Large intestine (tissue), 12 donors: ENCODE results near the gene CTNNA3. TPM values are rescaled to one million over a fixed set of nuclear protein-coding genes. Genes with fewer than 3 reads are reported as not detected.
"Not testable (repeated sequence)": the region's sequence is repeated elsewhere in the genome, so short reads cannot be mapped to it uniquely, and the experiment has no call there.

Source experiments
- DNase-seq, 2 donors: peaks; one replicate each; pipeline versions ENCODE4 v3.0.0 to v3.0.0-alpha.2; 2013
- H3K27ac ChIP-seq: one replicate; pipeline ENCODE4 v1.5.1; 2013; ENCODE audit warnings: low read length
- H3K27me3 ChIP-seq: 2 replicates; pipeline ENCODE4 v1.6.1; 2013; ENCODE audit warnings: low read length; ENCODE audit not compliant: control insufficient read depth, insufficient read depth
- H3K36me3 ChIP-seq: 2 replicates; pipeline ENCODE4 v1.6.1; 2013; ENCODE audit warnings: low read length; ENCODE audit not compliant: control insufficient read depth, insufficient read depth
- H3K4me1 ChIP-seq: one replicate; pipeline ENCODE4 v1.6.1; 2013; ENCODE audit warnings: low read length; ENCODE audit not compliant: control insufficient read depth, insufficient read depth
- H3K4me3 ChIP-seq: one replicate; pipeline ENCODE4 v1.5.1; 2013; ENCODE audit warnings: low read length
- H3K9me3 ChIP-seq: one replicate; pipeline ENCODE4 v1.6.1; 2013; ENCODE audit warnings: mild to moderate bottlenecking, low read depth, low read length, moderate library complexity; ENCODE audit not compliant: control insufficient read depth
- WGBS: methylation state at CpG from one replicate; pipeline ENCODE4 v1.1.5; 2013; ENCODE audit warnings: low lambda C conversion rate; ENCODE audit not compliant: insufficient coverage; 5-methylcytosine and 5-hydroxymethylcytosine counted together
- long read RNA-seq, 11 donors: transcript quantifications; one replicate each; lab custom pipeline, GENCODE V29; 2026
- polyA plus RNA-seq: library from polyadenylated mRNA; unstranded; fragments of 120-200 nt; gene quantifications from one replicate; pipeline ENCODE4 v1.2.1, GENCODE V29; 2013

The CTNNA3 gene
- polyA plus RNA-seq, result 2.3 TPM
- long read RNA-seq, donor 1, result 0 reads
- long read RNA-seq, donor 2, result 0 reads
- long read RNA-seq, donor 3, result 0 reads
- long read RNA-seq, donor 4, result 0 reads
- long read RNA-seq, donor 5, result 0 reads
- long read RNA-seq, donor 6, result 0 reads
- long read RNA-seq, donor 7, partial matches to known transcripts, result 0 of 1 reads
- long read RNA-seq, donor 7, other reads (novel, unspliced or antisense), result 0 of 1 reads
- long read RNA-seq, donor 8, result 0 reads
- long read RNA-seq, donor 9, result 0 reads
- long read RNA-seq, donor 10, result 0 reads
- long read RNA-seq, donor 11, result 0 reads

GRCh38 chr10:67696029-67696428, at the start of gene CTNNA3:
CTNNA3 (minus strand) TSS chr10:67696195.
- Histone ChIP-seq H3K4me3 (peak within 1 kb of the TSS; percentile 20), H3K27me3 (no peaks in the 10 kb centered on the region), H3K27ac (no peak within 1 kb of the TSS), H3K9me3 (no peaks in the 10 kb centered on the region), H3K4me1 (no peaks in the 10 kb centered on the region), H3K36me3 (no peaks in the 10 kb centered on the region)
- peak in 1 of 2 donors; percentile 11 for DNase-seq
- WGBS, result 14% methylated on average over 1 of the region's 6 CpGs

GRCh38 chr10:67735430-67735829, 39.4 kb upstream of the CTNNA3 start:
- DNase-seq, result no peak
- Histone ChIP-seq H3K36me3 (no peaks in the 10 kb centered on the region), H3K9me3 (no peaks in the 10 kb centered on the region), H3K4me1 (no peaks in the 10 kb centered on the region), H3K27me3 (no peaks in the 10 kb centered on the region), H3K4me3 (no peak overlapping the region), H3K27ac (no peak overlapping the region)
- 91% methylated on average over 4 of the region's 4 CpGs for WGBS

GRCh38 chr10:67733511-67733910, 37.5 kb upstream of the CTNNA3 start:
- Histone ChIP-seq H3K27me3 (no peaks in the 10 kb centered on the region), H3K36me3 (no peaks in the 10 kb centered on the region), H3K9me3 (no peaks in the 10 kb centered on the region), H3K4me1 (no peaks in the 10 kb centered on the region), H3K4me3 (no peak overlapping the region), H3K27ac (no peak overlapping the region)
- 100% methylated on average over 1 of the region's 1 CpG for WGBS
- DNase-seq, result no peak

GRCh38 chr10:67725567-67725966, 29.6 kb upstream of the CTNNA3 start:
- Histone ChIP-seq H3K27ac (no peak overlapping the region), H3K4me3 (no peak overlapping the region), H3K9me3 (no peaks in the 10 kb centered on the region), H3K4me1 (no peaks in the 10 kb centered on the region), H3K27me3 (no peaks in the 10 kb centered on the region), H3K36me3 (no peaks in the 10 kb centered on the region)
- no peak for DNase-seq
- WGBS, result no CpG with 5 or more reads among the region's 2 CpGs

GRCh38 chr10:67723601-67724000, 27.6 kb upstream of the CTNNA3 start:
- Histone ChIP-seq H3K4me3 (no peak overlapping the region), H3K9me3 (no peaks in the 10 kb centered on the region), H3K27ac (no peak overlapping the region), H3K4me1 (no peaks in the 10 kb centered on the region), H3K27me3 (no peaks in the 10 kb centered on the region), H3K36me3 (no peaks in the 10 kb centered on the region)
- 100% methylated on average over 1 of the region's 6 CpGs for WGBS
- DNase-seq, result no peak

GRCh38 chr10:67722113-67722512, 26.1 kb upstream of the CTNNA3 start:
- Histone ChIP-seq H3K36me3 (no peaks in the 10 kb centered on the region), H3K4me1 (no peaks in the 10 kb centered on the region), H3K9me3 (no peaks in the 10 kb centered on the region), H3K27ac (no peak overlapping the region), H3K27me3 (no peaks in the 10 kb centered on the region), H3K4me3 (no peak overlapping the region)
- no peak for DNase-seq

- H3K9me3 ChIP-seq, H3K27me3 ChIP-seq, H3K4me3 ChIP-seq, H3K27ac ChIP-seq, DNase-seq, H3K4me1 ChIP-seq, H3K36me3 ChIP-seq: not testable (repeated sequence)
- WGBS, result no CpG with 5 or more reads among the region's 4 CpGs
These were observed 20.5 kb upstream of the CTNNA3 start for GRCh38 chr10:67716455-67716854.

- Histone ChIP-seq H3K36me3 (no peaks in the 10 kb centered on the region), H3K4me1 (no peaks in the 10 kb centered on the region), H3K27ac (no peak overlapping the region), H3K4me3 (no peak overlapping the region), H3K9me3 (no peaks in the 10 kb centered on the region), H3K27me3 (no peaks in the 10 kb centered on the region)
- no CpG with 5 or more reads among the region's 1 CpG for WGBS
- no peak for DNase-seq
These were observed 9.9 kb upstream of the CTNNA3 start for GRCh38 chr10:67705921-67706320.

GRCh38 chr10:67699613-67700270, 3.7 kb upstream of the CTNNA3 start:
- H3K4me1 ChIP-seq, H3K36me3 ChIP-seq, H3K9me3 ChIP-seq, H3K4me3 ChIP-seq, DNase-seq, H3K27me3 ChIP-seq, H3K27ac ChIP-seq: not testable (repeated sequence)
- no CpG with 5 or more reads among the region's 23 CpGs for WGBS

GRCh38 chr10:67698164-67698563, 2.2 kb upstream of the CTNNA3 start:
- DNase-seq, result no peak
- no CpG with 5 or more reads among the region's 4 CpGs for WGBS

GRCh38 chr10:67697724-67698131, 1.7 kb upstream of the CTNNA3 start:
- 40% methylated on average over 1 of the region's 2 CpGs for WGBS
- Histone ChIP-seq H3K27ac (no peak overlapping the region), H3K4me1 (no peaks in the 10 kb centered on the region), H3K27me3 (no peaks in the 10 kb centered on the region), H3K4me3 (no peak overlapping the region), H3K36me3 (no peaks in the 10 kb centered on the region), H3K9me3 (no peaks in the 10 kb centered on the region)
- DNase-seq, result peak in 1 of 2 donors; percentile 28

More at GRCh38 chr10:67698164-67698563, 2.2 kb upstream of the CTNNA3 start:
- H3K27me3 ChIP-seq, result no peaks in the 10 kb centered on the region
- no peak overlapping the region for H3K27ac ChIP-seq
- H3K9me3 ChIP-seq, result no peaks in the 10 kb centered on the region
- no peaks in the 10 kb centered on the region for H3K4me1 ChIP-seq
- H3K4me3 ChIP-seq, result no peak overlapping the region
- H3K36me3 ChIP-seq, result no peaks in the 10 kb centered on the region
